Urothelium cell line (cell line): ENCODE data around the gene F10.

Source experiments
- DNase-seq: peaks from one replicate; pipeline ENCODE4 v3.0.0; 2011; ENCODE audit warnings: low spot score, mixed read lengths
- FAIRE-seq: peaks from 2 replicates; lab custom pipeline; 2011; peaks lifted over from hg19 to GRCh38; lab: Jason Lieb, UNC

The F10 gene

GRCh38 chr13:113187883-113188665 lies 65.5 kb downstream of the F10 start:
- FAIRE-seq (peak; percentile 44), DNase-seq (no peak)

GRCh38 chr13:113190181-113190580 lies 67.6 kb downstream of the F10 start:
- FAIRE-seq (no peak), DNase-seq (no peak)

- FAIRE-seq (no peak), DNase-seq (no peak)
Measured at GRCh38 chr13:113192279-113192678, 69.7 kb downstream of the F10 start.

GRCh38 chr13:113192902-113193301 lies 70.3 kb downstream of the F10 start:
- FAIRE-seq (no peak), DNase-seq (no peak)

- DNase-seq, result no peak
- no peak for FAIRE-seq
Measured at GRCh38 chr13:113195360-113195759, 72.8 kb downstream of the F10 start.

- no peak for FAIRE-seq
- DNase-seq, result no peak
Measured at GRCh38 chr13:113196970-113197737, 74.6 kb downstream of the F10 start.
